Putamen (tissue), 1 donor: Measurements from ENCODE around the gene LRRC27.
A peak's percentile ranks its signal among the peaks of the same experiment; 100 is the strongest.
"Not testable (repeated sequence)": the region's sequence is repeated elsewhere in the genome, so short reads cannot be mapped to it uniquely, and the experiment has no call there.

Source experiments
- DNase-seq: peaks from one replicate; pipeline ENCODE4 v3.0.0-alpha.2; 2016; ENCODE audit warnings: low spot score

LRRC27 gene

DNA sequence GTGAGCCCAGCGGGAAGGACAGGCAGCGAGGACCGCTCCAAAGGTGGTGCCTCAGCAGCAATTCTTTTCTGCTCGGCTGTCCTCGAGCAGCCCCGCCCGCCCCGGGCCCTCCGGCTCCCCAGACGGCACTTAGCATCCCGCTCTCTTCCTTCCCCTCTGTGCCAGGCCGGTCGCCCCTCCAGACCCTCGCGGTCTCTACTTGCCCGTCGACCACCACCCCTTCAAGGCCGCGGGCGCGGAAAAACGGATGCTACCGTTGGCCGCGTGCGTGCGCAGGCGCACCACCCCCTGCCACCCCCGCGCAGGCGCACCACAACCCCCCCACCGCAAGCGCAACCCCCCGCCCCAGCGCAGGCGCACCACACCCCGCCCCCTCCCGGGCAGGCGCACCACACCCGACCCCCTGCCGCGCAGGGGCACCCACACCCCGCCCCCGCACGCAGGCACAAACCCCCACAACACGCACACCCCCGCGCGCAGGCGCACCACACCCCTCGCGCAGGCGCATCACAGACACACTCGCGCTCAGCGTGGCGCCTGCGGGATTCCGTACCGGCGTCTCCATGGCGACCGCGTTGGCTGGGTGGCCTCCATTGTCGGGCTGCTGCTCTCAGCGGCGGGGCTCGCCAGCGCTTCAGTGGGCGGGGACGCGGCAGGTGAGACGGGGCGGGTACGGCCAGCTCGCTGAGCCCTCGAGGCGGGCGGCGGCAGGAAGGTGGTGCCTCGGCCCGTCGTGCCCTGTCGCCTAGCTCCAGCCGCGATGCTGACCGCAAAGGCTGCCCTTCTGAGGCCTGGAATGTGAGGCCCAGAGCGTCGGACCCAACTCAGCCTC is at the start of gene LRRC27:
Gene LRRC27 (plus strand): TSS at position 593 of the 832 bp plus-strand sequence. CDS start 1,332 bp downstream, outside the sequence.
- DNase-seq = peak; percentile 96

DNA sequence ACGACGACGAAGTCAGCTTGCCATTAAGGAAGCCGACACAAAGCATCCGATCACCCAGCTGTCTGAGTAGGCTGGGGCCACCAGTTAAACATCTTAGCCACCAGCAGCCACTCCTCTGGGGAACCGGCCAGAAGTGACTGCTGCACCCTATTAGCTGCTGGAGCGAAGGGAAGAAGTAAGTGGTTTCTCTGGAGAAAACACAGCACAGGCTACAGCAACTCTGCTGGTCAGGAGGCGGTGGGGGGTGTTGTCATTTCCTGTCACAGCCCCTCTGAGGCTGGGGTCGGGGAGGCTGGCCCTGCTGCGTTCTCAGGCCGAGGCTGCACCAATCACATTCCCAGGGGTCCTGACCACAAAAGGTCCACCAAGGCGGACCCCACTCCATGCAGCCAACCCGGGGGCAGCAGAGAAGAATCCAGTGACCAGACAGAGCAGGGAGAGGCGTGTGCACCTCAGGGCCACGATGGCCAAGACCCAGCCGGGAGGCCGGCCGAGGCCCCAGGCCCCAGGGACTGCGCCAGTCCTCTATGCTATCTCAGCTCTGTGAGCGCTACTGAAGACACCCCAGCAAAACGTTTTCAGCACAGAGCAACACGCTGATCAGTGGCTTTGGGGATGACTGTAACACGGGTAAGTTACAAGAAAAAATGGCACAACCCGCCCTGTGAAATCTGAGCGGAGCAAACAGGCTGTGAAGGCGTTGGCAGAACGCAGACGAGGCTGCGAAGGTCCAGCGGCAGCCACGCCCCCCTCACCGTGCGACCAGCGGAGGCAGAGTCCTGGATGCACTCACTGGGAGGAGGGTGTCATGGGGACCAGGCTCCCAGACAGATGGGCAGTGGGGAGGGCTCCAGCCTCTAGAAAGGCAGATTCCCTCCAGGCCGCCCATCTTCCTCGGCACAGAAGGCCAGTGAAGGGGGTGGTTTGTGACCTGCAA is 49.1 kb upstream of the LRRC27 start:
- DNase-seq = no peak

DNA sequence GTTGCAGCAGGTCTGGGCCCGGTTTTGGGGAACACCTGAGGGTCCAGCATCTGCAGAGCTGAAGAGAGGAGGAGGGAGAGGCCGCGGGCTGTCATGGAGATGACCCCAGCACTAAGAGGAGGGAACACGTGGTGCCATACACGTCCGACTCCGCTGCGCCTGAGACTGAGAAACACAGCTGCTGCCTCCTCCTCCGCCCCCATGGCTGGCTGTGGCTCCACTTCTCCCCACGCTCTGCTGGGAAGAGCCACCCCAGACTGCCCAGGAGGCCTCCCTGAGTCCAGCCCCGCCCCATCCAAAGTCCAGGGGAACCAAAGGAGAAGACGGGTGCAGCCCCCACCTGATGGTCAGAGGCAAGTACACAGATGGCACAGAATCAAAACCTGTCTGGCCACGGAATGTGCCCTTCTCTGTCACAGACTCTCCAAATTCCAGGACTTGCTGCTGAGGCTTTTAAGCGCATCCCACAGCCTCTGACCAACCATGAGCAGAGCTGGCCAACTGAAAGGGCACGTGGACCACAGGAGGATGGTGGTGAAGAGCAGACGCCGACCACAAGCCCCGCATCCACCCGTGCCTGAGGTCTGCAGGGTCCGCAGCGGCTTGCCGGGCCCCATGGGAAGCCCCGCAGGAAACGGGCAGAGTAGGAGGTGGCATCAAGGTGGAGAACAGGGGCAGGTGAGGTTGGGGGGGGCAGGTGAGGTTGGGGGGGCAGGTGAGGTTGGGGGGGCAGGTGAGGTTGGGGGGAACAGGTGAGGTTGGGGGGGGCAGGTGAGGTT is 48.2 kb upstream of the LRRC27 start:
- DNase-seq = no peak

- DNase-seq = no peak
Measured at GRCh38 chr10:132289439-132289838, 42.6 kb upstream of the LRRC27 start.

GRCh38 chr10:132290631-132291030 is 41.4 kb upstream of the LRRC27 start:
- DNase-seq = no peak

- DNase-seq = no peak
Measured at GRCh38 chr10:132291826-132292225, 40.2 kb upstream of the LRRC27 start.

DNA sequence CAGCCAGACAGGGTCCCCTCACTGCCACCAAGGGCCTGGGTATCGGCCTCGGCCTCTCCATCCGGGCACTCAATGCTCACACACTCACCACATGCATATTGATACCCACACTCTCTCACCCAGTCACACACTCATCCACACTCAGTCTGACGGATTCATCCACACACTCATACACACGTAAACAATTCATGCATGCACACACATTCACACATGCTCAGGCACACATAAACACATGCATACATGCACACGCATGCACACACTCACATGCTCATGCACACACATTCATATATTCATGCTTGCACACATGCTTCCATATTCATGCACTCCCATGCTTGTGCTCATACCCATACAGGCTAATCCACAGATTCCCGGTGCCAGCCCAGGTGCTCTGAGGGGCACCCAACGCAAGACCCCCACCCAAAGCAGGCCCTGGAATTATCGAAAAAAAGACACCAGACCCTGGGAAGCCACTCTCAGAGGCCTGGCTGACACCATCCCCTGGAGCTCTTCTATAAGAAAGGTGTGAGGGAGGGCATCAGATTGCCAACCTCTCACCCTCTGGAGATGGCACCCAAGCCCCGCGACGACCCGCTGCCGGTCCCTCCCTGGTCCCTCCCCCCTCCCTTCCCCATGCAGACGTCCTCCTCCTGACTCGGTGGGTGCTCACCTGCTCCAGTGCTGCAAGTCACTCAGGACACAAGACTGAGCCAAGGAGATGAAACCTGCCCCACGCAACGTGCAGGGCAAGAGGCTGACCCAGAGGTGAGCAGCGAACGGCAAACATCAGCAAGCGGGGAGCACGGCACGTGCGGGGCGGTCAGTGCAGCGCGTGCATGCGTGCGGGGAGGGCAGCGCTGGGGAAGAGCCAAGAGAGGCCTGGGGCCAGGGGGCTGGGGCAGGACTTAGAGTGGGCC is 39.4 kb upstream of the LRRC27 start:
- DNase-seq = no peak

- DNase-seq = no peak
Measured at GRCh38 chr10:132293201-132293812, 38.7 kb upstream of the LRRC27 start.

- no peak for DNase-seq
Measured at GRCh38 chr10:132293813-132294520, 38.0 kb upstream of the LRRC27 start.

- no peak for DNase-seq
Measured at GRCh38 chr10:132294561-132295318, 37.3 kb upstream of the LRRC27 start.

DNA sequence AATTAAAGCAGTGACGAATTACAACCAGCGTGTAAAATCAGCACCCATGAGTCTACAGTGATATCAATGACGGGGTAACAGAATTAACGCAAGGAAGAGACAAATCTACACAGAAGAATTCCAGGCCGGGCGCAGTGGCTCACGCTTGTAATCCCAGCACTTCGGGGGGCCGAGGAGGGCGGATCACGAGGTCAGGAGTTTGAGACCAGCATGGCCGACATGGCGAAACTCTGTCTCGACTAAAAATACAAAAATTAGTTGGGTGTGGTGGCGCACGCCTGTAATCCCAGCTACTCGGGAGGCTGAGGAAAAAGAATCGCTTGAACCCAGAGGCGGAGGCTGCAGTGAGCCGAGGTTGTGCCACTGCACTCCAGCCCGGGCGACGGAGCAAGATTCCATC is 36.5 kb upstream of the LRRC27 start:
- not testable (repeated sequence) for DNase-seq

DNA sequence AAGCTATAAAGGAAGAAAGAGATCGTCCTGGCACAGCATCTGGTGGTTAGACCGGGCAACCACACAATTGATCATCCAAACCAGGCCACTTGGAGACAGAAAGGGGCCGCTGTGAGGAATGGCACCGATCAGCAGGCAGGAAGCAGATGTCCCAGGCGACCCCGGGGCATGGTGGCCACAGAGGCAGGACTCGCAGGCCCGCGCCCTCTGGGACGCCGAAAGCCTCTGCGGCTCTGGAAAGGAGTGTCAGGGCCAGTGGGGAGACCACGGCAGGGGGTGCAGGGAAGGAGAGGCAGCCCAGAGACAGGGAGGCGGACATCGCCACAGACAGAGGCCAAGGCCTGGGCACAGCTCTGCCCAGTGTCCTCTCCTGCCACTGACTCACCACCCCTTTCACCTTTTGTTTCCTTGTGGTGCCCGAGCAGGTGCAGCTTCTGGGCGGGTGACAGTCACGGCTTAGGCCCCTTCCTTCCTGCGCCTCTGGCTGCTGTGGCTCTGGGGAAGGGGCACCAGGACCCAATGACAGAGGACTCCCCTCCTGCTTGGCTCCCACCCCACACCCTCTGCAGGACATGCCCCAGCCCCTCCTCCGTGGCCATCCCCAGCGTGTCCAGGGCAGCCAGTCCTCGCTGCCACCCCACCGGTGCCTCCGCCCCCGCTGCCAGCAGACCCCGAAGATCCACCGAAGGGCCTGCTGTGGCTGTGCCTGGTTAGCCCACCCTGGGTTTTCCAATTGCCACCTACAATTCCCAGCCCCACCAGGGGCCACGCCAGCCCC is 35.1 kb upstream of the LRRC27 start:
- DNase-seq = no peak

DNA sequence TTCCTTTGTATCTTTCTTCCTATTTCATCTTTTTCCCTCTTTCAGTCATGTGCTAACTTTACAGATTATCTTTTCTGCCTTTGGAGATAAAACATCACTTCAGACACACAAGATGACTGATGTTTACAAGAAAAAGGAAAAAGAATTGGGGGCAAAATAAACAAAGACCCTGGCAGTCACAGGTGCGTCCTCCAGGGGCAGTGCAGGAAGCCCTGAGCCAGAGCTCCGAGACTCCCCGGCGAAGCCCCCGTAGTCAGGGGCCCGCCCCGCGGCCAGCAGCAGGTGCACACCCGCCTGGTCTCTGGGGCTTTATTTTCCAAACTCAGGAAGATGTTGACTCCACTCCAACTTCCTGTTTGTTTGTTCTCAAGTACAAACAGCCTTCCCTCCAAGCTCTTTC is 34.5 kb upstream of the LRRC27 start:
- DNase-seq = no peak

DNA sequence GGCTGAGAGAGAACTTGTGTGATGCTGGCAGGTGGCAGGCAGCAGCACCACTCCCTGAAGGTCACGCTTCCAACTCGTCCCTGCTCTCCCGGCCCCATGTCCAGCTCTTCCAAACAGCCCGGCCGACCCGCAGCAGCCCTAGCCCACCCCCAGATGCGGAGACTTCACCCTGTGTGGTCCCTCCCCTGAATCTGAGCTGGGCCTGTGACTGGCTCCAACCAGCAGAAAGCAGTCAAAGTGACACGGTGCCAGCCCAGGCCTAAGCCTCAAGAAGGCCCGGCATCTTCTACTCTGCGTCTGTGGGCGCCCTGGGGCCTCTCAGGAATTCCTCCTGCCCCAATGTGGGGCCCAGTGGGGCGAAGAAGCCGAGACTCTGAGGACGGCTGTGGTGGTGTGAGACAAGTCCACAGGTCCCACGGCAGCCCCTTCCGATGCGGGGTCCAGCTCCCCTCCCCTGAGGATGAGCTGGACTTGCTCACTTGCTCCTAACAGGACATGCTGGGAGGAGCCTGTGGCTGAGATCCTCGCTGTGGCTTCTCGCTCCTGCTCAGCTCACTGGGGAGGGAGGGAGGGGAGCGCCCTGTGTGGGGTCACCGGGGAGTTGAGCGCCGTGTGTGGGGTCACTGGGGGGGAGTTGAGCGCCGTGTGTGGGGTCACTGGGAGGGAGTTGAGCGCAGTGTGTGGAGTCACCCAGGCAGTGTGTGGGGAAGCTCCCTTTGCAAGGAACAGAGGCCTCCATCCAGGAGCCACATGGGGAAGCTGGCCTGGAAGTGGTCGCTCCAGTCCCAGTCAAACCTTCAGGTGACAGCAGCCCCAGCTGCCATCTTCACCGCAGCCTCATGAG is 33.7 kb upstream of the LRRC27 start:
- no peak for DNase-seq

DNA sequence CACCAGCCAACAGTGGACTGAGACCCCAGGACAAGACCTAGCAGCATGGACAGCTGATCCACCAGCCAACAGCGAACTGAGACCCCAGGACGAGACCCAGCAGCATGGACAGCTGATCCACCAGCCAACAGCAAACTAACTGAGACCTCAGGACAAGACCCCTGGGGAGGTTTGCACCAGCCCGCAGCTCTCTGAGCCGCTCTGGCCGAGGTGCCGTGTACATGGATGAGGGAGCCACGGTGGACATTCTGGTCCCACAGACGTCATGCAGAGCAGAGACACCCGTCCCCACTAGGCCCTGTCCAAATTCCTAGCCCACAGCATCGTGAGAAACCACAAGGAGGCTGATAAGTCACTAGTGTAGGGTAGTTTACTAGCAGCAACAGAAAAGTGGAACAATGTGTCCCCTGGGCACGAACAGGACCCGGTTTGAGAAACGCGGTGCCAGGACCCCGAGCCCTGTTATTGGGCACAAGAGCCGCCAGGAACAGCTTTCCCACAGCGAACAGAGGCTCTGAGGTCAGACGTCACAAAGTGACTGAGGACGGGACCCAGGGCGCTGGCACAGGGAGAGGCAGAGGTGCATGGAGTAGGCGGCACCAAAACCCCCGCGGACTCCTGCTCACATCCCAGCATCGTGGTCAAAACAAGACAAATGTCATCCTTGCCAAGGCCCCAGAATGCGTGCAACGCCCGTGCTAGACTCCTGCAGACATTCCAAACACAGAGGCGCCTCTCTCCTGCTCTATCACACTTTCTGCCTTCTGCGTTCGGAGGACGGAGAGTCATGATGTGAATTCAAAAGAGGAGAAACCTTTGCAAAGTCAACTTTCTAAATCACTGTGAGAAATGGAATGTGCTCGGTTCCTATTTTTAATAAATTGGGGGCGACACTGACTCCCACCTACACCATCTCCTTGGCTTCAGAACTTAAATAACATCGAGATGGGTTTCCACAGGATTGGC is 32.3 kb upstream of the LRRC27 start:
- peak; percentile 68 for DNase-seq

DNA sequence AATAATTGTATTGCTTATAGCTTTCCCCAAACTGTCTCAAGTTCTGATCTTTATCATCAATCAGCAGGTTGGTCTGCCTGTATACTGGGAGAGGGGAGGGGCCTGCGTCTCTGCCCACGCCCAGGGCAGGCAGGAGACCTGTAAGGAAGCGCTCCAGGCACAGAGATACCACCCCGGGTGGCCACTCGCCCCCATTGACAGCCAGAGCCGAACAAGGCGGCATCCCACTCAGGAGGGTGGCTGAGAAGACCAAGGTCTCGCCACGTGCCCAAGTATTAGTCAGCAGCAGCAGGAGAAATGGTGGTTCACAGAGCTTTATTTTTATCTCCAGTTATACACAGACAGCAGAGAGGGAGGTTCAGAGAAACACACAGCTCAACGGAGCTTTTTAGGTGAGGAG is 31.4 kb upstream of the LRRC27 start:
- DNase-seq = no peak
